Measurements from ENCODE around the gene GGACT.

DNA sequence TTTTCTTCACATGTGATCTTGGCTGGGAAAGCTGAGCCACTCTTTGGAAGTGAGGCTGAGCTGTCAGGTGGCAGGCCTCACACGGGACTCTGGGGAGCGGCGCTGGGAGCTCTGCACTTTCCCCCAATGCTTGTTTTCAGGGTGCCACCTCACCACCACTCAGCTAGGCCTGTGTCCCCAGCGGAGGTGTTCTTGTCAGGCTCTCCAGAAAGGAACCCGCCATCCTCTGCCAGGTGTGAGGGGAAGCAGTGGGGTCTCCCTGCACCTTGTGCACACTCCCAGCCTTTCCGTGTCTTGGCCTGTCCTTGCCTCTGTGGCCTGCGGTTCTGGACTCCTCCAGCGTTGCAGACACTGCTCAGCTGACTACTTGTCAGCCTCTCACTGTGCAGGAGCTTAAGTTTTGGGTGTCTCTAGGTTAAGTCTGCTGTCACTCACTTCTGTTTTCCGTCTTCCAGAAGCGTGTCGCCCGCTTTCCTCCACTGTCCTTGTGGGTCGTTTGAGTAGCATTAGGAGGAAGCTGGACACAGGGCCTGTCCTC lies 51.9 kb downstream of the GGACT start:
- TF ChIP-seq CTCF (IDR thresholded peaks at IDR 0.05) = no peak
- TF ChIP-seq POLR2AphosphoS5 (IDR thresholded peaks at IDR 0.05; ENCODE audit: low read depth, low read length) = no peak
- no peak for TF ChIP-seq REST (IDR thresholded peaks at IDR 0.05; ENCODE audit: insufficient read depth in 1 of 2, low read depth in 2 of 2, low read length in 1 of 2)
- TF ChIP-seq TCF7L2 (IDR thresholded peaks at IDR 0.05; ENCODE audit: low read depth, low read length) = no peak

All from Panc1 (cell line).